PC-9 (cell line): ENCODE data around the gene ENHO. TPM values are rescaled to one million over a fixed set of nuclear protein-coding genes. Genes with fewer than 3 reads are reported as not detected.

ENCODE experiments used
- BruUV-seq: library from RNA; stranded (reverse); fragments of 400-500 nt; replicated peaks from 2 replicates; lab custom pipeline; 2021; lab: Mats Ljungman, UMichigan
- CTCF ChIA-PET: fragments of 300-600 bp; sonication (Branson Sonifier 250); formaldehyde crosslinking; loops from one replicate; lab custom pipeline; 2022; ENCODE audit warnings: antibody characterized with exemption; lab: Charles Lee
- POLR2A ChIA-PET: fragments of 300-600 bp; sonication (Branson Sonifier 250); formaldehyde crosslinking; loops from one replicate; lab custom pipeline; 2022; ENCODE audit warnings: antibody characterized with exemption; ENCODE audit not compliant: unreplicated experiment; lab: Charles Lee
- DNase-seq, 2 experiments: peaks; one replicate each; pipeline versions ENCODE4 v3.0.0 to v3.0.0-alpha.2; 2015 to 2022; ENCODE audit warnings: mixed read lengths in 1 of 2
- H2AFZ ChIP-seq: fragments of 200-600 bp; sonication (generic); 2 replicates; pipeline ENCODE4 v1.8.1; 2017; ENCODE audit warnings: antibody characterized with exemption
- H3F3A ChIP-seq: fragments of 200-600 bp; sonication (generic); 2 replicates; pipeline ENCODE4 v1.8.1; 2017; ENCODE audit warnings: antibody characterized with exemption, mild to moderate bottlenecking, low read depth; ENCODE audit not compliant: insufficient read depth
- H3K27ac ChIP-seq: fragments of 200-600 bp; sonication (generic); 2 replicates; pipeline ENCODE4 v1.6.1; 2016; ENCODE audit warnings: mixed run types
- H3K27me3 ChIP-seq: fragments of 200-600 bp; sonication (generic); 2 replicates; pipeline ENCODE4 v1.6.1; 2016; ENCODE audit warnings: low read depth, mixed run types; ENCODE audit not compliant: insufficient read depth
- H3K36me3 ChIP-seq: fragments of 200-600 bp; sonication (generic); 2 replicates; pipeline ENCODE4 v1.6.1; 2016; ENCODE audit warnings: low read depth, mixed run types
- H3K4me1 ChIP-seq: fragments of 200-600 bp; sonication (generic); replicated peaks from 2 replicates; pipeline ENCODE4 v1.6.1; 2016; ENCODE audit warnings: mixed run types; ENCODE audit not compliant: insufficient read depth
- H3K4me2 ChIP-seq: fragments of 200-600 bp; sonication (generic); 2 replicates; pipeline ENCODE4 v1.6.1; 2017; ENCODE audit warnings: mixed run types
- H3K4me3 ChIP-seq: fragments of 200-600 bp; sonication (generic); 2 replicates; pipeline ENCODE4 v1.6.1; 2016; ENCODE audit warnings: mixed run types
- H3K79me2 ChIP-seq: fragments of 200-600 bp; sonication (generic); 2 replicates; pipeline ENCODE4 v1.6.1; 2017; ENCODE audit warnings: low read depth, mixed run types
- H3K9me2 ChIP-seq: fragments of 200-600 bp; sonication (generic); 2 replicates; pipeline ENCODE4 v1.8.1; 2017; ENCODE audit warnings: mild to moderate bottlenecking; ENCODE audit not compliant: insufficient read depth
- H3K9me3 ChIP-seq: fragments of 200-600 bp; sonication (generic); 2 replicates; pipeline ENCODE4 v1.8.1; 2016; ENCODE audit warnings: low read depth; ENCODE audit not compliant: insufficient read depth
- H4K20me1 ChIP-seq: fragments of 200-600 bp; sonication (generic); 2 replicates; pipeline ENCODE4 v1.8.1; 2017; ENCODE audit not compliant: insufficient read depth
- EZH2 ChIP-seq: fragments of 200-600 bp; sonication (generic); IDR thresholded peaks from 2 replicates; pipeline ENCODE4 v1.8.0; 2017; ENCODE audit warnings: antibody characterized with exemption, low read depth
- intact Hi-C: fragments of 100-400 bp; cut with micrococcal nuclease; formaldehyde crosslinking; loops from one replicate; pipeline ENCODE4 v1.10.0; 2022; ENCODE audit not compliant: unreplicated experiment
- total RNA-seq: library from RNA; stranded (reverse); gene quantifications from 2 replicates; pipeline ENCODE4 v1.2.3, GENCODE V29; 2021
- TF ChIP-seq, protein P1 (sequence below): fragments of 200-600 bp; sonication (generic); conservative IDR thresholded peaks from 2 replicates; pipeline ENCODE4 v1.6.1; 2017; ENCODE audit warnings: mixed run types, antibody characterized with exemption, mild to moderate bottlenecking, moderate library complexity

ENHO gene
- total RNA-seq, 1 experiment from 2014 or later, result not detected

DNA sequence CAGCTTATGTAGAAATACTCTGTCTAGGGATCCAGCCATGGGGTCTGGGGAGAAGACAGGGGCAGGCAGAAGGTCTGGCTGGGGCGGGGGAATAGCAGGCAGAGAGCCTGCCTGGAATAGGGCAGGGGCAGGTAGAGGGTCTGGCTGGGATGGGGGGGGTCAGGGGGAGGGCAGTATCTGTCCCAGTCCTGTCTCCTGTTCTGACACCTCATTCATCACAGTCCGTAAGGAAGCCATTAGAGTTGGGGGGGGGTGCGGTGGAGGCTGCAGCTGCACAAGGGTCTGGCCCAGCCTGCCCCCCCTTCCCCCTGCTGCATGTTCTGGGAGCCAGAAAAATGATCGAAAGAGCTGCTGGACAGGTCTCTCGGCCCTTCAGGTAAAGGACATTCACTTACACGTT lies 34.2 kb upstream of the ENHO start:
- no peak overlapping the region for H3K4me2 ChIP-seq
- H3K4me1 ChIP-seq, result no peaks in the 10 kb centered on the region
- CTCF ChIA-PET, result no interaction called here
- H2AFZ ChIP-seq, result no peak overlapping the region
- H3K9me2 ChIP-seq, result no peaks in the 10 kb centered on the region
- no peaks in the 10 kb centered on the region for H3K79me2 ChIP-seq
- no peaks in the 10 kb centered on the region for H4K20me1 ChIP-seq
- H3K27me3 ChIP-seq, result peaks cover 39% of the 10 kb centered on the region
- POLR2A ChIA-PET, result no interaction called here
- no peaks in the 10 kb centered on the region for H3K9me3 ChIP-seq
- DNase-seq, result no peak
- no peak overlapping the region for H3K27ac ChIP-seq
- TF ChIP-seq, protein P1, sequence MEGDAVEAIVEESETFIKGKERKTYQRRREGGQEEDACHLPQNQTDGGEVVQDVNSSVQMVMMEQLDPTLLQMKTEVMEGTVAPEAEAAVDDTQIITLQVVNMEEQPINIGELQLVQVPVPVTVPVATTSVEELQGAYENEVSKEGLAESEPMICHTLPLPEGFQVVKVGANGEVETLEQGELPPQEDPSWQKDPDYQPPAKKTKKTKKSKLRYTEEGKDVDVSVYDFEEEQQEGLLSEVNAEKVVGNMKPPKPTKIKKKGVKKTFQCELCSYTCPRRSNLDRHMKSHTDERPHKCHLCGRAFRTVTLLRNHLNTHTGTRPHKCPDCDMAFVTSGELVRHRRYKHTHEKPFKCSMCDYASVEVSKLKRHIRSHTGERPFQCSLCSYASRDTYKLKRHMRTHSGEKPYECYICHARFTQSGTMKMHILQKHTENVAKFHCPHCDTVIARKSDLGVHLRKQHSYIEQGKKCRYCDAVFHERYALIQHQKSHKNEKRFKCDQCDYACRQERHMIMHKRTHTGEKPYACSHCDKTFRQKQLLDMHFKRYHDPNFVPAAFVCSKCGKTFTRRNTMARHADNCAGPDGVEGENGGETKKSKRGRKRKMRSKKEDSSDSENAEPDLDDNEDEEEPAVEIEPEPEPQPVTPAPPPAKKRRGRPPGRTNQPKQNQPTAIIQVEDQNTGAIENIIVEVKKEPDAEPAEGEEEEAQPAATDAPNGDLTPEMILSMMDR, result no peak
- TF ChIP-seq EZH2, result no peak
- intact Hi-C loops, result no loop called here
- BruUV-seq, result no TSS peak
- no peaks in the 10 kb centered on the region for H3K36me3 ChIP-seq
- no peak overlapping the region for H3K4me3 ChIP-seq
- no peaks in the 10 kb centered on the region for H3F3A ChIP-seq

DNA sequence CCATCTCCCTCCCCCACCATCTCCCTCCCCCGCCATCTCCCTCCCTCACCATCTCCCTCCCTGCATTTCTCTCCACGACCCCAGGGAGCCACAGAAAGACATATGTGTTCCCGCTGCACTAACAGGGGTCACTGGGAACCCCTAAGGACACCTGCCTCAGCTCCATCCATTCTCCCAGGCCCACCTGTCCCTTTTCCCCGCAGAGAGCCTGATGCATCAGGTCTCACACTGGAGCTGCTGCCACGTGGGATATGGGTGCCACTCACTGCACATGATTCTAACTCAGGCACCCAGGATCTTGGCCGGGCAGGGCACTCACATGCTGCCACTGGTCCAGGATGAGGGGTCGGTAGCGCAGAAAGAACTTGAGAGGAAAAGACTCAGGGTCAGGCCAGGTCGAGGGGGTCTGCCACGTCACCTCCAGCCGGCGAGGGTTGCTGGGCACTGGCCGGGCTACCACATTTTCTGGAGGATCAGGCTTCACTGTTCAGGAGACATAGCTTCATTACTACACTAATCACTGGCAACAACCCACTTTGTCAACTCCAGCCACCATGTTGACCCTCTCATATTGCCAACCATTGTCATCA lies 33.2 kb upstream of the ENHO start:
- H3K9me3 ChIP-seq, result no peaks in the 10 kb centered on the region
- H4K20me1 ChIP-seq, result no peaks in the 10 kb centered on the region
- H3K27me3 ChIP-seq, result peaks cover 42% of the 10 kb centered on the region
- H3K27ac ChIP-seq, result no peak overlapping the region
- BruUV-seq, result no TSS peak
- no peaks in the 10 kb centered on the region for H3K9me2 ChIP-seq
- H3K4me2 ChIP-seq, result no peak overlapping the region
- no peak overlapping the region for H3K4me3 ChIP-seq
- intact Hi-C loops, result no loop called here
- POLR2A ChIA-PET, result no interaction called here
- H3K4me1 ChIP-seq, result no peaks in the 10 kb centered on the region
- no peak for DNase-seq
- CTCF ChIA-PET, result no interaction called here
- H2AFZ ChIP-seq, result no peak overlapping the region
- no peak for TF ChIP-seq EZH2
- TF ChIP-seq, protein P1, result no peak
- H3K36me3 ChIP-seq, result no peaks in the 10 kb centered on the region
- no peaks in the 10 kb centered on the region for H3K79me2 ChIP-seq
- no peaks in the 10 kb centered on the region for H3F3A ChIP-seq

DNA sequence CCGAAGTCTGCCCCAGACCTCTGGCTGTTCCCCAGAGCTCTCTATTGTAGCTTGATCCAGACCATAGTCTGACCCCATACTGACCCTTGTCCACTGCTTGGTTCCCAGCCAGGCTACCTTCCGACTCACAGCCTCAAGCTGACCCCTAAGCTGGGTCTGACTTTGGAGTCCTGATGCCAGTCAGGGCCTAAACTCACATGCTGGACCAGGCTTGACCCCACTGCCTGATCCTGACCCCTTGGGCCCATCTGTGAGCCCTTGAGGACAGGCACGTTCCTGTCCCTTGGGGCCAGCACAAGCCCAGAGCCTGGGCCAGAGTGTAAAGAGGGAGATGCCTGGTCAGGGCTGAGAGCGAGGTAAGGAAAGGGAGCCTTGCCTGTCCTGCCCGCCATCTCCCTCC lies 32.7 kb upstream of the ENHO start:
- Histone ChIP-seq H3K27ac (no peak overlapping the region), H2AFZ (no peak overlapping the region), H3K4me3 (no peak overlapping the region), H3K27me3 (peaks cover 46% of the 10 kb centered on the region), H3K79me2 (no peaks in the 10 kb centered on the region), H3K36me3 (no peaks in the 10 kb centered on the region), H4K20me1 (no peaks in the 10 kb centered on the region), H3K4me1 (no peaks in the 10 kb centered on the region), H3K9me2 (no peaks in the 10 kb centered on the region), H3K9me3 (no peaks in the 10 kb centered on the region), H3F3A (no peaks in the 10 kb centered on the region), H3K4me2 (no peak overlapping the region)
- TF ChIP-seq, protein P1, result no peak
- no peak for TF ChIP-seq EZH2
- ChIA-PET CTCF (no interaction called here), POLR2A (no interaction called here)
- no peak for DNase-seq
- BruUV-seq, result no TSS peak
- intact Hi-C loops, result no loop called here
